ENCODE data around the gene DOCK1. TPM values are rescaled to one million over a fixed set of nuclear protein-coding genes. Genes with fewer than 3 reads are reported as not detected.

Gene DOCK1
- total RNA-seq, 2 experiments from 2014 or later, result 0.75 to 0.81 TPM

DNA sequence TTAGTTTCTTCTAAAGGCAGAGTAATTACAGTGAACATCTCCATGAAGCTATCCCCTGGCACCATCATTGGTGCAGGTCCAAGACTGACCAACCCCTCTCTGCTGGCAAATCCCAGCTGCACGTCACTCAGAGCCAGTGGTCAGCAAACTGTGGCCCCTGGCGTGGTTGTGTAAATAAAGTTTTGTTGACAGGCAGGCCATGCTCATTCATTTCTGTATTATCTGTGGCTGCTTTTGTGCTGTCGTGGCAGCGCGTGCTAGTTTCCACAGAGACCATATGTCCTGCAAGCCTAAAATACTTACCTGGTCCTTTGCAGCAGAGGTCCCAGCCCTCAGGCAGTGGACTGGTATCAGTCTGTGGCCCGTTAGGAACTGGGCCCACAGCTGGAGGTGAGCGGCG, 526.3 kb downstream of the DOCK1 start:
- H3K4me3 Mint-ChIP-seq, result no peak overlapping the region

DNA sequence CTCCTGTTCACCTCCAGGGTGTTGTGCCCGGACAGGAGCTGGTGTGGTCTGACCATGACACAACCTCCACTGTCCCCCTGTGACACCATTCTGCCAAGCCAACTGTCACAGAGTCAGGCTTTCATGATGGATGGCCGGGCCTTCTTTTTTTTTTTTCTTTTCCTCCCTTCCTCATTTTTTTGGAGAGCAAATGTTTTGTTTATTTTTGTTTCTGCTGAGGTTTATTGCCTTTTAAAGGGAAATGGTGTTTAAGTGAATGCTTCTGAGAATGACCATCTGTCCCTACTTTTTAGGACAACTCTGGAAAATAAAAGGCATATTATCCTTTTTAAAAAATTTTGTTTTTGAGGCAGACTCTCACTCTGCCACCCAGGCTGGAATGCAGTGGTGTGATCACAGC, 528.8 kb downstream of the DOCK1 start:
- Mint-ChIP-seq H3K4me3 (no peak overlapping the region), H3K9me3 (ENCODE audit: low read depth) (no peaks in the 10 kb centered on the region), H3K4me1 (no peaks in the 10 kb centered on the region), H3K27me3 (no peaks in the 10 kb centered on the region), H3K27ac (no peak overlapping the region), H3K36me3 (ENCODE audit: low read depth) (no peaks in the 10 kb centered on the region)
- ChIA-PET POLR2A (no interaction called here), CTCF (no interaction called here)
- ATAC-seq, result no peak
- DNase-seq, result no peak
- intact Hi-C loops (cut with DNase I, micrococcal nuclease), result no loop called here

More for the DNA sequence above, 526.3 kb downstream of the DOCK1 start:
- ChIA-PET POLR2A (no interaction called here), CTCF (no interaction called here)
- Mint-ChIP-seq H3K9me3 (ENCODE audit: low read depth) (no peaks in the 10 kb centered on the region), H3K27ac (no peak overlapping the region), H3K36me3 (ENCODE audit: low read depth) (no peaks in the 10 kb centered on the region), H3K27me3 (no peaks in the 10 kb centered on the region), H3K4me1 (no peaks in the 10 kb centered on the region)
- DNase-seq (no peak), ATAC-seq (no peak)
- intact Hi-C loops (cut with DNase I, micrococcal nuclease), result no loop called here

DNA sequence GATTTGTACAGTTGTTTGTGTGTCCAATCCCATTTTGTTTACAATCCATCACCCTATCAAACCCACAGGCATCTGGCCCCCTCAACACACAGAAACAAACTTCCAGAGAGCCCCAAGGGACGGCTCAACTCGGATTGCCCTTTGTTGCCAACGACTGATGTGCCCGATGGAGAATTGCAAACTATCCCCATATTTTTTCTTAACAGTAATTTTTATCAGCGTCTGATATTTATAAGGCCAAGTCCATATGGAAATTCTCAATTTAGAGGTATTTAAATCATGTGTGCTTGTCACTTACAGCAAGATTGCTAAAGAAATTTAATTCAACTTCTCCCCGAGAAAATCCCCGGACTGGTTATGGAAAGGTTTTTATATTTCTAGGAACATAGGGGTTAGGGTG, 530.0 kb downstream of the DOCK1 start:
- no peak for DNase-seq
- no peaks in the 10 kb centered on the region for H3K36me3 Mint-ChIP-seq (ENCODE audit: low read depth)
- H3K27ac Mint-ChIP-seq, result no peak overlapping the region
- intact Hi-C loops (cut with DNase I, micrococcal nuclease), result no loop called here
- no peak overlapping the region for H3K4me3 Mint-ChIP-seq
- H3K27me3 Mint-ChIP-seq, result no peaks in the 10 kb centered on the region
- ChIA-PET POLR2A (no interaction called here), CTCF (no interaction called here)
- ATAC-seq, result no peak
- H3K4me1 Mint-ChIP-seq, result no peaks in the 10 kb centered on the region
- H3K9me3 Mint-ChIP-seq (ENCODE audit: low read depth), result no peaks in the 10 kb centered on the region

DNA sequence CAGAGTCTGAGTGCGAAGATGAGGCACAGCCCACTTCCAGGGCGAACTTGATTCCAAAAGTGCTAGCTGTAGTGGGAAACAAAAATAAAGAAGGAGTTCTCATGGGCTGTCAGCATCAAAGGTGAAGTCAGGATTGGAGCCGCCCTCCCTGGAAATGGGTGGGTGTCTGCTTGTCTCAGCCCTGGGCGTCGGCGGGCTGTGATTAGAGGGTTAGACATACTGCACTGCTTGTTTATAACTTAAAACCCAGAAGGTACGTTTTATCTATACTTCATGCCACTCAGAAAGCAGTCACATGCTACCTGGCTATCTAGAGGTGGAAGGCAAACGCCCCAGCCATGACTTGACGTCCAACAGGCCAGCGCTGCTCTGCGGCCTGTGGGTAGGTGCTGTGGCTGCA, 535.1 kb downstream of the DOCK1 start:
- Mint-ChIP-seq H3K27ac (no peak overlapping the region), H3K27me3 (no peaks in the 10 kb centered on the region), H3K4me1 (no peaks in the 10 kb centered on the region), H3K4me3 (no peak overlapping the region), H3K9me3 (ENCODE audit: low read depth) (no peaks in the 10 kb centered on the region), H3K36me3 (ENCODE audit: low read depth) (no peaks in the 10 kb centered on the region)
- intact Hi-C loops (cut with DNase I, micrococcal nuclease), result no loop called here
- DNase-seq (no peak), ATAC-seq (no peak)
- POLR2A ChIA-PET, result no interaction called here
- CTCF ChIA-PET, result no interaction called here

DNA sequence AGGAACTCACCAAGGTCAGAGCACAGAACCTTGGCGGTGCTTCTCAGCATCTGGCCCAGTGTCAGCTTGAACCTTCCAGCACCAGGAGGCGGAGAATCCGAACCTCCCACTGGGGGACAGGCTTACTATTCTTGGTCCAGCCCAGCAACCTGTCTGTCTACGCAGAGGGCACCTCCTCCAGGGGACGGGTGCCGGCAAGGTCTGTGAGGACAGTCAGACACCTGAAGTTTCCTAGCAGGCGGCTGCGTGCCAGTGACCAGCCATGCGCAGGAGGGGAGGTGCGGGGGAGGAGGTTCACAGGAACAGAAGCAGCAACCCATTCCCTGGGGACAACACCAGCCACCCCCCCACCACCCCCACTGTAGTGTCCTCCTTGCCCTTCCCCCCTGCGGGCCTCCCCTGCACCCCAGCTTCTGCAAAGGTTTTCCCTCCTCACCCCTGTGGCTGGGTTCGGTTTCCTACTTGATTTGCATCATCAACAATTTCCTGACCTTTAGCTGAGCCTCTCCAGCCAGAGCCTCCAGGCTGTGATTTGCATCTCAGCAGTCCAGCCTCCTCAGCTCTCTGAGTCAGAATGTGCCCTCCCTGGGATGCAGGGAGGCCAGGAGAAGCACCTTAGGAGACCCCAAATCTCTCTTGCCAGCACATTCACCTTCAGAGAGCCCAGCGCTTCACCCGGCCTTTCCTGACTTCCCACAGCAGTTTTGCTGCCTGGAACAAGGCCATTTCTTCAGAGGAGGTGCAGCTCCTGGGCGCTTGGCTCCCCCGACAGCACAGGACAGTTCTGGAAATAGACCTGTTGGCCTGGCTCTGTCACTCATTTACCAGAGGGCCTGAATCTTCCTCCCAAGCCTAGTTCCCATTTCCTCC, 536.4 kb downstream of the DOCK1 start:
- Mint-ChIP-seq H3K4me3 (no peak overlapping the region), H3K27ac (no peak overlapping the region), H3K27me3 (no peaks in the 10 kb centered on the region), H3K36me3 (ENCODE audit: low read depth) (no peaks in the 10 kb centered on the region), H3K4me1 (no peaks in the 10 kb centered on the region), H3K9me3 (ENCODE audit: low read depth) (no peaks in the 10 kb centered on the region)
- intact Hi-C loops (cut with DNase I, micrococcal nuclease), result no loop called here
- ChIA-PET CTCF (interaction anchor here (0.6 kb wide), 1 partner anchor 515 kb away, joined by 3 read pairs; no protein-coding TSS in a partner anchor), POLR2A (no interaction called here)
- no peak for ATAC-seq
- DNase-seq, result no peak

DNA sequence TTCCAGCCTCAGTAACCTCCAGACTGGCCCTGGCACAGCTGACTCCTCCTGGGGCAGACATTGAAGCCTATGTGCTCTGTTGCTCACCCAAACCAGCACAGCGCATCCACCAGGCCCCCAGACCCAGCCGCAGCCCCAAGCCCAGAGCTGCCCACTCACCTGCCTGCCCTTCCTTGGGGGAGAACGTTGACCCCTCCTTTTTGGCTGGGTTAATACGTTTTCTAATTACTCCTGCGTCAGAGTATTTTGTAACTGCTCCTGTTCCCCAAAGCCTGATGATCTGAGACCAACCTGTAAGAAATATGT, 536.9 kb downstream of the DOCK1 start:
- intact Hi-C loops (cut with DNase I, micrococcal nuclease), result no loop called here
- H3K36me3 Mint-ChIP-seq (ENCODE audit: low read depth), result no peaks in the 10 kb centered on the region
- H3K9me3 Mint-ChIP-seq (ENCODE audit: low read depth), result no peaks in the 10 kb centered on the region
- H3K4me3 Mint-ChIP-seq, result no peak overlapping the region
- H3K4me1 Mint-ChIP-seq, result no peaks in the 10 kb centered on the region
- ChIA-PET CTCF (no interaction called here), POLR2A (no interaction called here)
- H3K27ac Mint-ChIP-seq, result no peak overlapping the region
- ATAC-seq (no peak), DNase-seq (no peak)
- no peaks in the 10 kb centered on the region for H3K27me3 Mint-ChIP-seq

DNA sequence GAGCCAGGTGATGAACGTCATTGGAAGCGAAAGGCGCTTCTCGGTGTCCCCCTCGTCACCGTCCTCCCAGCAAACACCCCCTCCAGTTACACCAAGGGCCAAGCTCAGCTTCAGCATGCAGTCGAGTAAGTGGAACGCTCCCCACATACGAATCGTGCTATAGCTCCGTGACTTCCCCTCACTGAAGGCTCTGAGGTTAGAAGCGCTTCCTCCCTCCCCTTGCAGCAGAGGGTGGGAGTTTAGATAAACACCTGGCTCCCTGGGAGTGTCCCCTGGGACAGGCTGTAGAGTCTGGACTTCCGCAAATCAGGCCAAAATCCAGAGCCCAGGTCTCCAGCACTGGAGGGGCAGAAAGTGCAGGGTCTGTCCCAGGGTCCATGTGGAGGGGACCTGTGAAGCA, 538.9 kb downstream of the DOCK1 start:
- Mint-ChIP-seq H3K9me3 (ENCODE audit: low read depth) (no peaks in the 10 kb centered on the region), H3K4me3 (no peak overlapping the region), H3K27me3 (no peaks in the 10 kb centered on the region), H3K36me3 (ENCODE audit: low read depth) (no peaks in the 10 kb centered on the region), H3K4me1 (no peaks in the 10 kb centered on the region), H3K27ac (no peak overlapping the region)
- ATAC-seq (no peak), DNase-seq (no peak)
- ChIA-PET CTCF (interaction anchor here (0.5 kb wide), 1 partner anchor 209 kb away, joined by 3 read pairs; no protein-coding TSS in a partner anchor), POLR2A (no interaction called here)
- intact Hi-C loops (cut with DNase I, micrococcal nuclease), result no loop called here

DNA sequence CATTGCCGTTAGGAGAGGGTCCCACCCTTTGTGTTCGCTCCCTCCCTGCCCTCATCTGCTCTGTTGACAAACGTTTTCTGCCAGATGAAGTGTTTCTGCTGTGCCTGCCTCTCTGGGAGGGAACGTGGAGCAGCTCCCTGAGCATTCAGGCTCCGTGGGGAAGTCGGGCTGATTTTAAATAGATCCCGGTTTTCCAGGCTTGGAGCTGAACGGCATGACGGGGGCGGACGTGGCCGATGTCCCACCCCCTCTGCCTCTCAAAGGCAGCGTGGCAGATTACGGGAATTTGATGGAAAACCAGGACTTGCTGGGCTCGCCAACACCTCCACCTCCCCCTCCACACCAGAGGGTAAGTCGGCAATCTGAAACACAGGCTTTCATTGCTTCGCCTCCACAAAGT, 542.0 kb downstream of the DOCK1 start:
- intact Hi-C loops (cut with DNase I, micrococcal nuclease), result no loop called here
- no peak for DNase-seq
- H3K4me1 Mint-ChIP-seq, result no peaks in the 10 kb centered on the region
- no peaks in the 10 kb centered on the region for H3K36me3 Mint-ChIP-seq (ENCODE audit: low read depth)
- H3K27me3 Mint-ChIP-seq, result no peaks in the 10 kb centered on the region
- POLR2A ChIA-PET, result no interaction called here
- H3K27ac Mint-ChIP-seq, result no peak overlapping the region
- H3K4me3 Mint-ChIP-seq, result no peak overlapping the region
- no peak for ATAC-seq
- CTCF ChIA-PET, result no interaction called here
- H3K9me3 Mint-ChIP-seq (ENCODE audit: low read depth), result no peaks in the 10 kb centered on the region

DNA sequence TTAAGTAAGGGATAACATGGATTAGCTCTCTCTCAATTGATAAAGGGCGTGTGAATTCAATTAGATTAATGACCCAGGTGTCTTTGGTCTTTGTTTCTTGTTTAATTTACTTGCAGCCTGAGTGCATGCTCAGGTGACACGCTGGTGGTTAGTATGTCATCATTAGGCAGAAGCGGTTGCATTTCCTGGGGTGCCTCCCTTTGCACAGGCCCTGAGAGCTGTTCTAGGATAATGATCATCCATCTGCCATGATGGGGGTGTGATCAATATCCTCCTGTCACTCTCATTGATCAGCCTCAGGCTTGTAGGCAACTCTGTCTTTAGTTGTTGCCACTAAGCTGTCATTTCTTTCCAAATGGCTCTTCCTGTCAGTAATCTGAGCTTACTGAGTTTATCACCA, 544.3 kb downstream of the DOCK1 start:
- Mint-ChIP-seq H3K27me3 (no peaks in the 10 kb centered on the region), H3K4me3 (no peak overlapping the region), H3K9me3 (ENCODE audit: low read depth) (no peaks in the 10 kb centered on the region), H3K4me1 (no peaks in the 10 kb centered on the region), H3K27ac (no peak overlapping the region), H3K36me3 (ENCODE audit: low read depth) (no peaks in the 10 kb centered on the region)
- ChIA-PET POLR2A (no interaction called here), CTCF (interaction anchor here (0.6 kb wide), 2 partner anchors 49 to 194 kb away, joined by 3 read pairs; no protein-coding TSS in a partner anchor)
- intact Hi-C loops (cut with DNase I, micrococcal nuclease), result no loop called here
- DNase-seq (no peak), ATAC-seq (no peak)

DNA sequence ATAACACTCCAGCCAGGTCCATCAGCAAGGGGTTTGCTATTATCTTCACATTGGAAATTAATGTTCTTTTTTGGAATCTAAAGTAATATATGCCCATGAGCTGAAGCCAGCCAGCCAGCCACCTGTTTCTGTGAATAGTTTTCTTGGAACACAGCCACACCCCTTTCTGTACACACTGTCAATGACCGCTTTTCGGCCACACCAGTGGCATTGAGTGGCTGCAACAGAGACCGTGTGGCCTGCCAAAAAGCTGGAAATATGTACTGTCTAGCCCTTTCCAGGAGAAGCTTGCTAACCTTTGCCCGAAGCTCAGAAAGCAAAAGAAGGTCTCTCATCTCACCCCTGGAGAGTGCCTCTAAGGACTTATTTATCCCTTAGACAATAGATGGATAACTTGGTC, 545.4 kb downstream of the DOCK1 start:
- intact Hi-C loops (cut with DNase I, micrococcal nuclease), result no loop called here
- H3K27me3 Mint-ChIP-seq, result no peaks in the 10 kb centered on the region
- H3K9me3 Mint-ChIP-seq (ENCODE audit: low read depth), result no peaks in the 10 kb centered on the region
- POLR2A ChIA-PET, result no interaction called here
- H3K27ac Mint-ChIP-seq, result no peak overlapping the region
- ATAC-seq (no peak), DNase-seq (no peak)
- CTCF ChIA-PET, result no interaction called here
- no peaks in the 10 kb centered on the region for H3K36me3 Mint-ChIP-seq (ENCODE audit: low read depth)
- H3K4me3 Mint-ChIP-seq, result no peak overlapping the region
- no peaks in the 10 kb centered on the region for H3K4me1 Mint-ChIP-seq

DNA sequence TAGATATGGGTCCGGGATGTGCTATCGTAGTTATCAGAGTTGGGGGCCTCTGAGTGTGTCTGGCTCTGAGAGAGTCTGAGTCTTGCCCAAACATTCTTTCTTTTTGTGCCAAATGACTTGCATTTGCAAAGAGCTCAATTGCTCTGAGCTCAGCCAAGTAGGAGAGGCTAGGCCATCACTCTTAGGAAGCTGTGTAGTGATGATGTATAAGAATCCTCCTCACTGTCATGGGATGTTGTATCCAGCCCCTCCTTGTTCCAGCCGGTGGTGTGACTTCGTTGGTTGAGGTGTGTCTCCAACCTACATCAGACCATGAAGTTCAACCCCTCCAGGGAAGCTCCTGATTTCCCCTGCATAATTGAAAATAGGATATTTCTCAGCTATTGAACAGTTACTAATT, 546.4 kb downstream of the DOCK1 start:
- Mint-ChIP-seq H3K9me3 (ENCODE audit: low read depth) (no peaks in the 10 kb centered on the region), H3K36me3 (ENCODE audit: low read depth) (no peaks in the 10 kb centered on the region), H3K4me1 (no peaks in the 10 kb centered on the region), H3K27ac (no peak overlapping the region), H3K4me3 (no peak overlapping the region), H3K27me3 (no peaks in the 10 kb centered on the region)
- ATAC-seq (no peak), DNase-seq (no peak)
- ChIA-PET POLR2A (no interaction called here), CTCF (no interaction called here)
- intact Hi-C loops (cut with DNase I, micrococcal nuclease), result no loop called here

DNA sequence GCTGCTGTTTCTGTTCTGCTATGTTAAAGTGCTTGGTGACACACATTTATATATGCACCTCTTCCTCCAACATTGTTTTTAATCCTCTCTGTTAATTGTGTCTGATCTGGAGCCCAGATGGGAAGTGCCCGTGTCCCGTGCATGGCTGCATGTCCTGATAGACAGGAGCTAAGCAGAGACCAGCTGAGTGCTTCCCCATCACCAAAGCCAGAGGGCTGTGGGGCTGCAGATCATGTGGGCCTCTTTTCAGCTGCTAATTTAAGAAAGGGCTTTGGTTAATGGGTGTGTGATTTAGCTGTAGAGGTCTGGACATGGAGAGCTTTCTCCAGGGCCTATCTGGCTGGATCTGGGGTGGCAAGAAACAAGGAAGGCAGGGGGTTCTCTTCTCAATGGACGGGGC, 547.3 kb downstream of the DOCK1 start:
- Mint-ChIP-seq H3K9me3 (ENCODE audit: low read depth) (no peaks in the 10 kb centered on the region), H3K36me3 (ENCODE audit: low read depth) (no peaks in the 10 kb centered on the region), H3K27ac (no peak overlapping the region), H3K4me3 (no peak overlapping the region), H3K4me1 (no peaks in the 10 kb centered on the region), H3K27me3 (no peaks in the 10 kb centered on the region)
- DNase-seq (no peak), ATAC-seq (no peak)
- CTCF ChIA-PET, result no interaction called here
- intact Hi-C loops (cut with DNase I, micrococcal nuclease), result no loop called here
- POLR2A ChIA-PET, result no interaction called here

DNA sequence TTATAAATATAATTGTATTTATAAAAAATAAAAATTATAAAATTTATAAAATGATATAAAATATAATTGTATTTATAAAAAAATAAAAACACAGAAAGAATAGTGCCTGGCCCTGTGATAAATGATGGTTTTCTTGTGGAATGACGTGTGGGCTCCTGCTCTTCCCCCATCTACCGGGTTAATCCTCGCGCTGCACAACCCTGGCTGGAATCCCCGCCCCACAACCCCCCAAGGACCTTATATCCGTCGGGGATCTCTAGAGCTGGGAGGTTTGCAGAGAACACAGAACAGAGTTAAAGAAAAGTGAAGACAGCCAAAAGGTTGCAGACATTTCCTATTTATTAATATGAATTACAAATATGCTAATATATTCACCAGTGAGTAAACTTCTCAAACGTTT, 548.5 kb downstream of the DOCK1 start:
- Mint-ChIP-seq H3K9me3 (ENCODE audit: low read depth) (no peaks in the 10 kb centered on the region), H3K4me1 (no peaks in the 10 kb centered on the region), H3K4me3 (no peak overlapping the region), H3K27me3 (peaks cover 3% of the 10 kb centered on the region), H3K27ac (no peak overlapping the region), H3K36me3 (ENCODE audit: low read depth) (no peaks in the 10 kb centered on the region)
- ATAC-seq (no peak), DNase-seq (no peak)
- ChIA-PET POLR2A (no interaction called here), CTCF (no interaction called here)
- intact Hi-C loops (cut with DNase I, micrococcal nuclease), result no loop called here

All from activated CD4-positive, alpha-beta T cell treated with anti-CD3 and anti-CD28 coated beads for 36 hours (primary cell).